ENCODE measurements around the gene CCDC141. TPM values are rescaled to one million over a fixed set of nuclear protein-coding genes. Genes with fewer than 3 reads are reported as not detected.

CCDC141 gene
- total and polyA plus RNA-seq, 2 of the 13 experiments (the other 11 are each of a cell fraction or from before 2014, with no cell fraction given), result not detected

DNA sequence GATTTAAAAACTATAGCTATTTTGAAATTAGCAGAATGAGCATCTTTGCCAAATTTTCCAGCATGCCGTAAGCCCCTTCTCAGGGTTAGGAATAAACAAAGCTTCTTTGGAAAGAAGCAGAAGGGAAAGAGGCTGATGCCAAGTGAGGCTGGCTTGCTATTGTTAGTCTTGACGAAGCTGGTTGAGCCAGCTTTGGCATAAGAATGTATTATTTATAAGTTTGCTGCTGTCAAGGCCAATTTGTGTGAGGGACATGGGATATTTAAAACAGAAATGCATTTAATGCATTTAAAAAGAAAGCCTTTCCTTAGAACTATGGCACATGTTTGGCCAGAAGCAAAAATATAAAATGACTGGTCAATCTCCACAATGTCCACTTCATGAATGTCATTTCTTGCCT lies 190.2 kb downstream of the CCDC141 start:
- no peak overlapping the region for H2AFZ ChIP-seq (ENCODE audit: low read length)
- H3K4me1 ChIP-seq (ENCODE audit: insufficient read depth, low read length), result no peaks in the 10 kb centered on the region
- intact Hi-C loops (cut with micrococcal nuclease; ENCODE audit: unreplicated experiment) (no loop called here), in situ Hi-C loops (cut with HindIII; ENCODE audit: extremely low pct_ligation_motif_present, low pct_unique_long_range_greater_than_20kb) (no loop called here)
- no peak for TF ChIP-seq SRF (IDR thresholded peaks at IDR 0.05; ENCODE audit: low read depth, low read length)
- TF ChIP-seq, protein P1, sequence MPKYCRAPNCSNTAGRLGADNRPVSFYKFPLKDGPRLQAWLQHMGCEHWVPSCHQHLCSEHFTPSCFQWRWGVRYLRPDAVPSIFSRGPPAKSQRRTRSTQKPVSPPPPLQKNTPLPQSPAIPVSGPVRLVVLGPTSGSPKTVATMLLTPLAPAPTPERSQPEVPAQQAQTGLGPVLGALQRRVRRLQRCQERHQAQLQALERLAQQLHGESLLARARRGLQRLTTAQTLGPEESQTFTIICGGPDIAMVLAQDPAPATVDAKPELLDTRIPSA (CRISPR knock-in tag; IDR thresholded peaks at IDR 0.05; ENCODE audit: borderline replicate concordance), result no peak
- H3K27me3 ChIP-seq (ENCODE audit: control insufficient read depth in 1 of 2, insufficient read depth in 2 of 2, low read length in 2 of 2), result peaks cover 0 to 9% of the 10 kb centered on the region in 2 experiments; a peak in 2 of 5 replicates
- H4K20me1 ChIP-seq (ENCODE audit: insufficient read depth, low read length), result no peaks in the 10 kb centered on the region
- no TSS peak for BruUV-seq (replicated peaks)
- DNase-seq (ENCODE audit: low spot score) (no peak), ATAC-seq (no peak), FAIRE-seq (no peak)
- ChIA-PET POLR2A (no interaction called here), CTCF (ENCODE audit: low intra/inter-chr PET ratio, low total read pairs) (no interaction called here)
- H3K36me3 ChIP-seq (replicated peaks in 1 of 2; ENCODE audit: control insufficient read depth in 1 of 2, insufficient read depth in 2 of 2, low read length in 2 of 2), result no peaks in the 10 kb centered on the region
- H3K9me3 ChIP-seq (ENCODE audit: low read length), result no peaks in the 10 kb centered on the region
- no peak overlapping the region for H3K4me3 ChIP-seq (replicated peaks in 1 of 3; ENCODE audit: insufficient read depth in 1 of 3, low read depth in 2 of 3, low read length in 3 of 3)
- H3K9ac ChIP-seq (ENCODE audit: insufficient read depth, low read depth, low read length), result no peak overlapping the region
- no peaks in the 10 kb centered on the region for H3K79me2 ChIP-seq (ENCODE audit: insufficient read depth, low read length)
- H3K27ac ChIP-seq (ENCODE audit: extremely low read length, insufficient read depth, low read length), result no peak overlapping the region
- WGBS (ENCODE audit: low lambda C conversion rate), result 24% methylated on average over 2 of the region's 2 CpGs
- no peak overlapping the region for H3K4me2 ChIP-seq (ENCODE audit: low read depth, low read length)

DNA sequence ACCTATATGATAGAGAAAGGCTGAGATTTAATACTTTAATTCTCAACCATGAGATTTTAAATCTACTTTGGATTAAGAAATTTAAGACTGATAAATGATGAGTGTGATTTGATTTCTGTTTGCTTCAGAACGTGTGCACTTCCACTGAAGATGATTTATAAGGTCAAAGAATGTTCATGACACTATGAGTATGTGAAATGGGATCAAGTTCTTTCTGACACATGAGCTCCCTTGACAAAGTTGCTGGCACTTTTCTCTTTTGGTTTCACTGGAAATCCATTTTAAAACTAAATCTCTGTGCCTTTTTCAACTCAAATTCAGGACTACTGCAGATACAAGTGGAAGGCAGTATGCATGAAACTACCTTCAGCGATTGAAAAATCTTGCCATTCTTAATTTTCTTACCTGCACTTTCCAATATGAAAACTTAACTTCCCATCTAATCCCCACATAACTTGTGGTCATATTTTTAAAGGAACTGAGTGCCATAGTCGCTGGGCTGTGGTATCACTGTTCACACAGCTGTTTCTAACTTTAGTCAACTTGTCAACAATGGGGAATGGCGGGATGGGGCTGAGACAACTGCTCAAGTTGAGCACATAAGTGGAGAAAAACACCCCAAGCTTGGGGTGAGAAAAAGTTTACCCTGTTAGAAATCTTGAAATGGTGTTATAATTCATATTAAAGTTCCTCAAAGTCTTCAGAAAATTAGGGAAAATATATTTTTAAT lies 190.9 kb downstream of the CCDC141 start:
- ATAC-seq, result no peak
- Histone ChIP-seq H3K36me3 (replicated peaks in 1 of 2; ENCODE audit: control insufficient read depth in 1 of 2, insufficient read depth in 2 of 2, low read length in 2 of 2) (no peaks in the 10 kb centered on the region), H4K20me1 (ENCODE audit: insufficient read depth, low read length) (no peaks in the 10 kb centered on the region), H3K9me3 (ENCODE audit: low read length) (no peaks in the 10 kb centered on the region), H2AFZ (ENCODE audit: low read length) (no peak overlapping the region), H3K4me2 (ENCODE audit: low read depth, low read length) (no peak overlapping the region), H3K79me2 (ENCODE audit: insufficient read depth, low read length) (no peaks in the 10 kb centered on the region), H3K4me1 (ENCODE audit: insufficient read depth, low read length) (no peaks in the 10 kb centered on the region), H3K9ac (ENCODE audit: insufficient read depth, low read depth, low read length) (no peak overlapping the region), H3K4me3 (replicated peaks in 1 of 3; ENCODE audit: insufficient read depth in 1 of 3, low read depth in 2 of 3, low read length in 3 of 3) (no peak overlapping the region), H3K27ac (ENCODE audit: extremely low read length, insufficient read depth, low read length) (no peak overlapping the region), H3K27me3 (ENCODE audit: control insufficient read depth in 1 of 2, insufficient read depth in 2 of 2, low read length in 2 of 2) (peaks cover 0 to 4% of the 10 kb centered on the region in 2 experiments; a peak in 2 of 5 replicates)
- ChIA-PET POLR2A (no interaction called here), CTCF (ENCODE audit: low intra/inter-chr PET ratio, low total read pairs) (no interaction called here)
- no peak for DNase-seq (ENCODE audit: low spot score)
- 6% methylated on average over 4 of the region's 4 CpGs for WGBS (ENCODE audit: low lambda C conversion rate)
- TF ChIP-seq ZNF777 (CRISPR knock-in tag; IDR thresholded peaks at IDR 0.05), result no peak
- TF ChIP-seq ZZZ3 (CRISPR knock-in tag; IDR thresholded peaks at IDR 0.05; ENCODE audit: borderline replicate concordance), result no peak
- TF ChIP-seq ZNF383 (CRISPR knock-in tag; IDR thresholded peaks at IDR 0.05; ENCODE audit: borderline replicate concordance), result no peak
- no peak for TF ChIP-seq RAD21 (CRISPR knock-in tag; IDR thresholded peaks at IDR 0.05)
- no peak for TF ChIP-seq TSC22D2 (CRISPR knock-in tag; IDR thresholded peaks at IDR 0.05; ENCODE audit: borderline replicate concordance)
- TF ChIP-seq MEIS2 (CRISPR knock-in tag; IDR thresholded peaks at IDR 0.05), result no peak
- no peak for TF ChIP-seq ZNF275 (CRISPR knock-in tag; IDR thresholded peaks at IDR 0.05; ENCODE audit: borderline replicate concordance)
- in situ Hi-C loops (cut with HindIII; ENCODE audit: extremely low pct_ligation_motif_present, low pct_unique_long_range_greater_than_20kb), result no loop called here
- no TSS peak for BruUV-seq (replicated peaks)
- FAIRE-seq, result no peak
- intact Hi-C loops (cut with micrococcal nuclease; ENCODE audit: unreplicated experiment), result no loop called here
